ENCODE results near the gene FSTL4. TPM values are rescaled to one million over a fixed set of nuclear protein-coding genes. Genes with fewer than 3 reads are reported as not detected.
A peak's percentile ranks its signal among the peaks of the same experiment; 100 is the strongest.

Gene FSTL4
- total RNA-seq, 1 donor from 2014 or later, result 11.3 TPM

GRCh38 chr5:133439859-133440258 lies 172.5 kb downstream of the FSTL4 start:
- Mint-ChIP-seq H3K9me3 (no peaks in the 10 kb centered on the region), H3K27me3 (no peaks in the 10 kb centered on the region), H3K4me1 (ENCODE audit: unreplicated experiment) (peaks cover 4% of the 10 kb centered on the region), H3K27ac (peak overlapping the region; percentile 67), H3K4me3 (no peak overlapping the region), H3K36me3 (no peaks in the 10 kb centered on the region)
- DNase-seq (ENCODE audit: extremely low spot score, unreplicated experiment), result no peak
- TF ChIP-seq, protein P1, sequence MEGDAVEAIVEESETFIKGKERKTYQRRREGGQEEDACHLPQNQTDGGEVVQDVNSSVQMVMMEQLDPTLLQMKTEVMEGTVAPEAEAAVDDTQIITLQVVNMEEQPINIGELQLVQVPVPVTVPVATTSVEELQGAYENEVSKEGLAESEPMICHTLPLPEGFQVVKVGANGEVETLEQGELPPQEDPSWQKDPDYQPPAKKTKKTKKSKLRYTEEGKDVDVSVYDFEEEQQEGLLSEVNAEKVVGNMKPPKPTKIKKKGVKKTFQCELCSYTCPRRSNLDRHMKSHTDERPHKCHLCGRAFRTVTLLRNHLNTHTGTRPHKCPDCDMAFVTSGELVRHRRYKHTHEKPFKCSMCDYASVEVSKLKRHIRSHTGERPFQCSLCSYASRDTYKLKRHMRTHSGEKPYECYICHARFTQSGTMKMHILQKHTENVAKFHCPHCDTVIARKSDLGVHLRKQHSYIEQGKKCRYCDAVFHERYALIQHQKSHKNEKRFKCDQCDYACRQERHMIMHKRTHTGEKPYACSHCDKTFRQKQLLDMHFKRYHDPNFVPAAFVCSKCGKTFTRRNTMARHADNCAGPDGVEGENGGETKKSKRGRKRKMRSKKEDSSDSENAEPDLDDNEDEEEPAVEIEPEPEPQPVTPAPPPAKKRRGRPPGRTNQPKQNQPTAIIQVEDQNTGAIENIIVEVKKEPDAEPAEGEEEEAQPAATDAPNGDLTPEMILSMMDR (conservative IDR thresholded peaks at IDR 0.05), result no peak

DNA sequence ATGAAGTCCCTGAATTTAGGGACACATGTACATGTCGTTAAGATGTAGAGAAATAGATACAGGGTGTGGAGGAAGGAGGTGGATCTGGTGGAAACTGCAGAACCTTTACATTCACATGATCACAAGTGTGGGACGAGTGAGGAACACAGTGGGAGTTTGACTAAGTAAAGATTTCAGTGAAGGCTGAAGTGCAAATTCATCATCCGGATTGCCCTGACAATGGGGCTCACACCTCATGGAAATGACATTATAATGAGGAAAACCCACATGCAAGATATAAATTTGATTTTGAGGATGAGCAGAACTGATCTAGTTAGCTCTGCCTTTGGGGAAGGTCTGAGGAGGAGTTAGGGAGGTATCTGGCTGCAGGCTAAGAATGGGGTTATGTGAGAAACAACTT lies 173.9 kb downstream of the FSTL4 start:
- no peak overlapping the region for H3K27ac Mint-ChIP-seq
- no peaks in the 10 kb centered on the region for H3K9me3 Mint-ChIP-seq
- peaks cover 8% of the 10 kb centered on the region for H3K4me1 Mint-ChIP-seq (ENCODE audit: unreplicated experiment)
- DNase-seq (ENCODE audit: extremely low spot score, unreplicated experiment), result no peak
- TF ChIP-seq, protein P1 (conservative IDR thresholded peaks at IDR 0.05), result no peak
- H3K4me3 Mint-ChIP-seq, result no peak overlapping the region
- H3K36me3 Mint-ChIP-seq, result no peaks in the 10 kb centered on the region
- H3K27me3 Mint-ChIP-seq, result peaks cover 2% of the 10 kb centered on the region

GRCh38 chr5:133434336-133434735 lies 178.0 kb downstream of the FSTL4 start:
- Mint-ChIP-seq H3K4me3 (no peak overlapping the region), H3K4me1 (ENCODE audit: unreplicated experiment) (peaks cover 13% of the 10 kb centered on the region), H3K9me3 (no peaks in the 10 kb centered on the region), H3K27ac (no peak overlapping the region), H3K27me3 (peaks cover 3% of the 10 kb centered on the region), H3K36me3 (no peaks in the 10 kb centered on the region)
- no peak for DNase-seq (ENCODE audit: extremely low spot score, unreplicated experiment)
- TF ChIP-seq, protein P1 (conservative IDR thresholded peaks at IDR 0.05), result no peak

DNA sequence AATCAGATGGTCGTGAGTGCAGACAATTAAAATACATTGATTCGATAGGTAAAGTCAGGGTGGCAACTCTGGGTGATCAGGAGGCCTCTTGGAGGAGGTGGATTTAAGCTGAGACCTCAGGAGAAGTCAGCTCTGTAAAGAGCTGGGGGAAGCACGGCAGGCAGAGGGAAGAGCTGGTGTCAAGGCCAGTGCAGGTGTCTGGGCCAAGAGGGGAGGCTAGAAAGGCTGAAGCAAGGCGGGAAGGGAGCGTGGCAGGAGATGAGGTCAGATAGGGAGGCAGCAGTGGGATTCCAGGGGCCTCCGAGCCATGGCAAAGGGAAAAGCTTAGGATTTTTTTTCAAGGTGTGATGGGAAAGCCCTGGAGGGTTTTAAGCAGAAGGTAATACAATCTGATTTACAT lies 178.7 kb downstream of the FSTL4 start:
- no peak overlapping the region for H3K27ac Mint-ChIP-seq

GRCh38 chr5:133432956-133433532 lies 179.3 kb downstream of the FSTL4 start:
- no peak for DNase-seq (ENCODE audit: extremely low spot score, unreplicated experiment)
- H3K27me3 Mint-ChIP-seq, result peaks cover 3% of the 10 kb centered on the region
- no peaks in the 10 kb centered on the region for H3K36me3 Mint-ChIP-seq
- TF ChIP-seq, protein P1 (conservative IDR thresholded peaks at IDR 0.05), result no peak
- H3K9me3 Mint-ChIP-seq, result no peaks in the 10 kb centered on the region
- no peak overlapping the region for H3K27ac Mint-ChIP-seq
- H3K4me1 Mint-ChIP-seq (ENCODE audit: unreplicated experiment), result peaks cover 13% of the 10 kb centered on the region
- no peak overlapping the region for H3K4me3 Mint-ChIP-seq

More for the DNA sequence above, 178.7 kb downstream of the FSTL4 start:
- Mint-ChIP-seq H3K27me3 (peaks cover 3% of the 10 kb centered on the region), H3K36me3 (no peaks in the 10 kb centered on the region), H3K4me3 (no peak overlapping the region), H3K4me1 (ENCODE audit: unreplicated experiment) (peaks cover 13% of the 10 kb centered on the region), H3K9me3 (no peaks in the 10 kb centered on the region)
- TF ChIP-seq, protein P1 (conservative IDR thresholded peaks at IDR 0.05), result no peak
- no peak for DNase-seq (ENCODE audit: extremely low spot score, unreplicated experiment)

Data from type B pancreatic cell (in vitro differentiated cells).